HG03097 (cell line): Measurements from ENCODE around the gene NDFIP1.

Experiments
- ATAC-seq: cut with Tn5 transposase; IDR thresholded peaks from one replicate; pipeline ENCODE4 v1.9.1; 2021; ENCODE audit not compliant: unreplicated experiment, low FRiP score

The NDFIP1 gene

DNA sequence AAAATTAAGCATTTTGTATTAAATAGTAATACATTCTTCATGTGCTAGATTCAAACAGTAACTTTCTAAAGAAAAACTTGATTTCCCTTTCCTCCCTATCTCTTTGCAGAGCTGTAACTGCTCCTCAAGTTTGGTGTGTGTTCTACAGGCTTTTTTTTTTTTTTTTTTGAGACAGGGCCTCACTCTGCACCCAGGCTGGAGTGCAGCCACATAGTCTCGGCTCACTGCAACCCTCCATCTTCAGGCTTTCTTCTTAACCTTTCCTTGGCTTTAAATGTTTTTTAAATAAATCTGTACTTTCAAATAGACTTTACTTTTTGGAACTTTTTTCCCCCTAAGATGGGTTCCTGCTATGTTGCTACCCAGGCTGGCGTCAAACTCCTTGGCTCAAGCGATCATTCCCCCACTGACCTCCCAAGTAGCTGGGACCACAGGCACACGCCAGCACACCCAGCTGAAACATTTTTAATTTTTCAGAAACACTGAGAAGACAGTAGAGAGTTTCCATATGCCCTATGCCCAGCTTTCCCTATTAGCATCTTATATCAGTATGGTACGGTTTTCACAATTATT, 9.1 kb downstream of the NDFIP1 start:
- no peak for ATAC-seq

GRCh38 chr5:142118155-142118686, 9.6 kb downstream of the NDFIP1 start:
- ATAC-seq: no peak

GRCh38 chr5:142119051-142119625, 10.6 kb downstream of the NDFIP1 start:
- no peak for ATAC-seq

DNA sequence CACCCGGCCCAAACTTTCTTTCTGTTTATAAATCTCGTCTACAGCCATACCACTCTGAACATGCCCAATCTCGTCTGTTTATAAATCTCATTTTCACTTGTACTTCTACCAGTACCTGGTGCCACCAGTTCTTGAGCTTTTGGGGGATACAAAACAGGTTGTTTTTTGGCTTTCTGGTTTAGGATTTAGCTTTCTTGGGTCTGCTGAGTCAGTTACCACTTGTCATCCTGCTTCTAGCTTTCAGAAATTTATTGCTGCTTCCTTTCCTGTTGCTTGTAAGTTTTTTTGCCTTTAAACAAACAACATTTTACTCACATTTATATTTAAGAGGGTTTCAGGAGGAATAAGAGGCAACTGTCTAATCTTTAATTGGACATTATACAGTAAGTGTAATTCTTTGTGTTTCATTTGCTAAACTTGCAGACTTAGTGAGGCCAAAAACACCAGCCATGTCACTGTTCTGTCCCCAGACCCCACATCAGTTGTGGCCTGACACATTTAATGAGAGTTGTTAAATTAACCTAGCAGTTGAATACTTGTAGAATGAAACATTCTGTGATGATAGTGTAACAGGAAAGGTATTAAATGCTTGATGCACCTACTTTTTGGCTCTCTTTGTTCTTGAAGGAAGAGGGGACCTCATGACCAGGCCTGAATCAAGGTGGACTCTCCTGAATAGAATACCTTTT, 11.8 kb downstream of the NDFIP1 start:
- no peak for ATAC-seq

GRCh38 chr5:142122121-142122520, 13.5 kb downstream of the NDFIP1 start:
- ATAC-seq: no peak

GRCh38 chr5:142125378-142125777, 16.8 kb downstream of the NDFIP1 start:
- no peak for ATAC-seq

- no peak for ATAC-seq
Observed at GRCh38 chr5:142125963-142126362, 17.4 kb downstream of the NDFIP1 start.

- ATAC-seq: no peak
Observed at GRCh38 chr5:142128675-142129208, 20.2 kb downstream of the NDFIP1 start.

DNA sequence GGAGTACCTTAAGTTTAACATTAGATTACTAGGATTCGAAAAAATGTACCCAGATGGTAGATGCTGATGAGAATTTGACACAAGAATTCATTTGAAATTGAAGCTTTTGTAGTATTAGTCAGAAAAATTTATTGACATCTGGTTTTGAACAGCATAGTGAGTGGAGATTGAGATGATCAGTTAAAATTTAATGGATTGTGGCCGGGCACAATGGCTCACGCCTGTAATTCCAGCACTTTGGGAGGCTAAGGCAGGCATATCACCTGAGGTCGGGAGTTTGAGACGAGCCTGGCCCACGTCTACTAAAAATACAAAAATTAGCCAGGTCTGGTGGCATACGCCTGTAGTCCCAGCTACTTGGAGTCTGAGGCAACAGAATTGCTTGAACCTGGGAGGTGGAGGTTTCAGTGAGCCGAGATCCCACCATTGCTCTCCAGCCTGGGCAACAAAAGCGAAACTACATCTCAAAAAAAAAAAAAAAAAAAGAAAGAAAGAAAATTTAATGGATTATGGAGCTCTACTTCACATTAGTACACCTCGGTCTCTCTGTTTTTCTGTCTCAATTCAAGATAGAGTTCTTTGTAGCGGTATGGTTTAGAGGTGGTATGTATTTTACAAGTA, 21.0 kb downstream of the NDFIP1 start:
- no peak for ATAC-seq

DNA sequence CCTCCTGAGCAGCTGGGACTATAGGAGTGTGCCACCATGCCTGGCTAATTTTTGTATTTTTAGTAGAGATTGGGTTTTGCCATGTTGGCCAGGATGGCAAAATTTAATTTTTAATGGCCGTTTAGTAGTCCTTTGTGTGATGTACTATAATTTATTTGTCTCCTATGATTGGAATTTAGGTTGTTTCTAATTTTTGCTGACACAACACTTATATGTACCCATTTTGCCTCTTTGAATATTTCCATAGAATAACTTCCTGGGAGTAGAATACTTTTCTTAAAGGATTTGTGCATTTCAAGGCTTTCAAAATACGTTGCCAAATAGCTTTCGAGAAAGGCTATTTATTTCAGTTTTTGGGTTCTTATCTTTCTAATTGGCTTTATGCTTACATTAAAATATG, 22.8 kb downstream of the NDFIP1 start:
- no peak for ATAC-seq

GRCh38 chr5:142132916-142133315, 24.3 kb downstream of the NDFIP1 start:
- no peak for ATAC-seq

DNA sequence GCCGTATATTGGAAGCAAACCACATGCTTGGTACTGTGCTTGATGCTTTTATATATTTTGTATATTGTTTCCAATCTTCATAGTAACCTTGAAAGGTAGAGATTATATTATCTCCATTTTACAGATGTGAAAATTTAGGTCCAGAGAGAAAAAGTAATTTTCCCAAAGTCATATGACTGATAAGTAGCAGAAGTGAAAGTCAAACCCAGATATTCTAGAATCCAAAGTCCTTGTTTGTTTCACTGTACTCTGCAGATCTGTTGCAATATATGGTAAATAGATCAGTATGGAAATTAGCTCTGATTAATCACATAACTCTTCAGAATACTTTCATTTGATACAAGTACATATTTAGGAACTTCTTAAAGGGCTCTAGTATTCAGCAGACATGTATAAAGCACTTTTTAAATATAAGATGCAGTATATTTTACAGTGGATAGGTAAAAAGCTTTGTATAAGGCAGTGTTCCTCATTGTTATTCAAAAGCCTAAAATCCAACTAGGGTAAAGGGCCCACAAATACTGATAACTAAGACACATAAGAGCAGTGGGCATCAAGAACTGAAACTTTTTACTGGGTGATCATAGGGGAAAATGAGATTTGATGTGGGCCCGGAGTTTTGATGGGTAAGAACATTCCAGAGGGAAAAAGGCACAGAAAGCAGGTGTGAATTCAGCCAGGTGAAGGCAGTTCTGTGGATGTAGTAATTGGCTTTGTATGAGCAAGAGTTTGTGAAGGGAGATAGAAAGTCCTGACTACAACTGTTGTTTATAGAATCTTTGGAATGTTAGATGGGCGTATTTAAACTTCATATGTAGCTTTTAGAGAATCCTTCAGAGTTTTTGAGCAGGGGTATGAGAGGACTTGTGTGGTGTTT, 25.0 kb downstream of the NDFIP1 start:
- no peak for ATAC-seq

- ATAC-seq: no peak
Observed at GRCh38 chr5:142134331-142135010, 25.9 kb downstream of the NDFIP1 start.

DNA sequence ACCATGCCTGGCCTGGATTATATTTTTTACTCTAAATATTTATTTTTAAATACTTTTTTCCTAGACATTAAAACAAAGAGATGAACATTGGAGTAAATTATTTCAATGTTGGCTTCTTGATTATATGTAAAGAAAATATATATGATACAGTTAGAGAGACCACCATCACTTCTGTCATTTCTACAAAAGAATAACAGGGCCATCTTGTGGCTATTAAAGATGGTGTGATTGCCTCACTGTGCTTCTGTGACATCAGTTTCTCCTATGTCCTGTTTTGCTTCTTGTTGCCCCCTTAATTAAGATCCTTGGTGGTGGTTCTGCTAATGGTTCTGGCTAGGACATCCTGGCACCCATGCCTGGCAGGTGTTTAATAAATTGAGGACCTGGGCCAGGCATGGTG, 32.9 kb downstream of the NDFIP1 start:
- ATAC-seq: no peak

- ATAC-seq: no peak
Observed at GRCh38 chr5:142143878-142144277, 35.3 kb downstream of the NDFIP1 start.

DNA sequence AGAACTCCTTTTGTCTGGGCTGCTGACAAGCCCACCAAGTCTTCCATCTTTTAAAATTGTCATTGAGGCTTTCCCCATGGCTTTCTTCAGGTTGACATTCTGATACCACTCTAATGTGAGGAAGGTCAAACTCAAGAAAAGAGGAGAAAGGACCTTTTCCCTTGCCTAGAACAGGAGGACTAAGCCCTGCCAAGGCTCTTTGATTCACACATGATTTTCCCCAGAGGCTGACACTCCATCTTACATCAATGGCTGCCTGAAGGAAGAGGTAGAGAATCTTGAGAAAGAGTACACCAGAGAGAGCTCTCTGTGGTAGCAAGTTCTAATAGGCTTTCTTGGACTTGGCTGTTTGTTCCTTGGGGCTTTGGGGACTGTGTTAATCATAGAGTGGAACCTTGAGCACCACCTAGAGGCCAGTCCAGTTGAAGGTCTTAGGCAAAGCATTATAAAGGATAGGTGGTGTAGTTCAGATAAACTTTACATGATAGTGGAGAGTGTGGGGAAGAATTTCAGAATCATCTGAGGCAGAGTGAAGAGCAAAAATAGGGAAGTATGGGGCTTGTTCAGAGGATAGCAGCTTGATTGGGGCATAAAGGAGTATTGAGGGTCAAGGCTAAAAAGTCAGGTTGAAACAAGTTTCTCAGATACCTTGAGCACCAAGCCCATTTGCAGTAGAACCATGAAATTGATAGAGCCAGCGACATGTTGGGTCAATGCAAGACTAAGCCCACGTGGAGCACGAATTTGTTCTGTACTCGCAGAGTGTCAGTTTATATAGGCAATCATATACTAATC, 36.7 kb downstream of the NDFIP1 start:
- no peak for ATAC-seq

GRCh38 chr5:142149363-142149762, 40.8 kb downstream of the NDFIP1 start:
- ATAC-seq: no peak

DNA sequence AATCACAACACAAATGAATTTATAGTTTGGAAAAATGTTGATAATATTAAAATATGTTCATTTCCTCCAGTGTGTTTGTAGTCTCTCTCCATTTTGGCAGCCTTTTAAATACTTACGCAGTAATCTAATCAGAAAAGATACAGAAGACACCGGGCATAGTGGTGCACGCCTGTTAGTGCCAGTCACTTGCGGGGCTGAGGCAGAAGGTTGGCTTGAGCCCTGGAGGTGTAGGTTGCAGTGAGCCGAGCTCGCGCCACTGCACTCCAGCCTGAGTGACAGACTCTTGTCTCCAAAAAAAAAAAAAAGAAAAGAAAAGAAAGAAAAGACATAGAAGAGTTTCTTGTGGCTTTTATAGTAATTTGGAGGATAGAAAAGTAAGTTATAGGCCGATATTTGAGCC, 41.9 kb downstream of the NDFIP1 start:
- no peak for ATAC-seq
